ENCODE measurements around the gene MEX3A.
"Not testable (repeated sequence)": the region's sequence is repeated elsewhere in the genome, so short reads cannot be mapped to it uniquely, and the experiment has no call there.

DNA sequence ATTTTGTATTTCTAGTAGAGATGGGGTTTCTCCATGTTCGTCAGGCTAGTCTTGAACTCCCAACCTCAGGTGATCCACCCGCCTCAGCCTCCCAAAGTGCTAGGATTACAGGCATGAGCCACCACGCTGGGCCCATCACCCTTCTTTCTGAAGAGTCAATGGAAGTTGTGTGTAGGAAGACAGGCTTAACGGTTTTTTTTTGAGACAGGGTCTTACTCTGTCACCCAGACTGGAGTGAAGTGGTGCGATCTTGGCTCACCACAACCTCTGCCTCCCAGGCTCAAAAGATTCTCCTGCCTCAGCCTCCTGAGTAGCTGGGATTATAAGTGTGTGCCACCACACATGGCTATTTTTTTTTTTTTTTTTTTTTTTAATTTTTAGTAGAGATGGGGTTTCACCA, 34.5 kb upstream of the MEX3A start:
- TF ChIP-seq EZH2 (IDR thresholded peaks at IDR 0.05); POLR2AphosphoS5 (IDR thresholded peaks at IDR 0.05; ENCODE audit: borderline replicate concordance, low read depth, low read length); FOXP2 (optimal IDR thresholded peaks at IDR 0.05; ENCODE audit: control extremely low read depth, extremely low read length, insufficient read depth): not testable (repeated sequence)

Data from SK-N-MC (cell line).